GM21447 (cell line): ENCODE measurements around the gene STK10.

Source experiments
- ATAC-seq: cut with Tn5 transposase; IDR thresholded peaks from one replicate; pipeline ENCODE4 v1.9.1; 2021; ENCODE audit not compliant: unreplicated experiment

The STK10 gene

DNA sequence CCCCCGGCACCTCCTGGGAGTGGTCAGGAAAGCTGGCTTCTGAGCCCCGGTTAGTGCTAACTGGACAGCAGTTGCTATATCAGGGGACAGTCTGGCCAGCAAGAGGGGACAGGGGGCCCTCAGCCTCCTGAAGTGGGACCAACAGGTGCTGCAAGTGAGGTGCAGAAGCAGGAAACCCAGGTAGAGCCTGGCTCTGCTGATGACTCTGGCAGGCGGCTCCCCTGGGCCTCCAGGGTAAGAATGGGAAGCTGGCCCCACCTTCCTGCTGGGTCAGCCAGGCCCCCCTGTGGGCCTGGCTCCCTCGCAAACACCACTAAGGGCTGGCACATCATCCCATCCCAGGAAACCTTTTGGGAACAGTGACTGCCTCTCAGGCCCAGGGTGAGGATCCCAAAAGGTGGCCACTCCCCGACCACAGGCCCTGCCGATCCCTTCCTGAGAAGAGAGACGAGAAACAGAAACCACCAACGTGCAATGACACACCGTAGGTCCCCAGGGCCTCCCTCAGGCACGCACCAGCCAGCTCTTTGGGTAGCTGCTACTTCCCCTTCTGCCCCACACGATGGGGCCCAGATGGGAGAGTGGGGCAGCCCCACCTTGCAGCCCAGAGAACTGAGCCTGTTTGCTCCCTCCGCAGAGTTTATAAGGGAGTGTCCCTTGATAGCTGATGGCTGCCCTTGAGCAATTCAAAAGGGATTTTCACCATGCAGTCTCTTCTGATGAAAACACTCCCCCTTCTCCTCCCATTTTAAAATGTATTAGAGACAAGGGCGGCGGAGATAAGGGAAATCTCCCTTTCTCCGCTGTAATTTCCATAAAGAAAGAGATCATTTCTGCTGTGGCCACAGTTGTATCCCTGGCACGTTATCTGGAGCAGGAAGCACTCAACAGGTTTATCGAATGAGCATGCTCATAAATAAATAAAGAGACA is 76.8 kb downstream of the STK10 start:
- ATAC-seq: peak; percentile 75

DNA sequence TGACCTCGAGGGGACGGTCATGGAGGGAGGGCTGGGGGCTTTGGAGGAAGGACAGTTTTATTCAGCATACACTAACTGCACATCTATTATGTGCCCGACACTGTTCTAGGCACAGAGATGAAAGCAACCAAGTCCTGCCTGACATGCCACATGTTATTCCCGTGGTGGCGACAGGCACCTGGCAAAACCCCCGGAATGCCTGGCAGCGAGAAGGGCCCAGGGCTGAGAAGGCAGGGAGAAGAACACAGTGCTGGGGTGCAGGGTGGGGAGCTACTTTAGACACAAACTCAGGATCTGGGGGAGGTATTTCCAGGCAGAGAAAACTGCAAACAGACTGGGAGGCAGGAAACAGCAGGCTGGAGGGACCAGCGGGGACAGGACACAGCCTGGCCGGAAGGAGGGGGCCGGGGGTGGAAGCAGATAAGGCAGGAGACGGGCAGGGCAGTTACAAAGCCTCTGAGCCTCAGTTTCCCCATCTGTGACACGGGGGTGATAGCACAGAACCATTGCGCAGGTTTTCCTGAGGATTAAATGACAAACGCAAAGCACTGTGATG is 77.7 kb downstream of the STK10 start:
- no peak for ATAC-seq

DNA sequence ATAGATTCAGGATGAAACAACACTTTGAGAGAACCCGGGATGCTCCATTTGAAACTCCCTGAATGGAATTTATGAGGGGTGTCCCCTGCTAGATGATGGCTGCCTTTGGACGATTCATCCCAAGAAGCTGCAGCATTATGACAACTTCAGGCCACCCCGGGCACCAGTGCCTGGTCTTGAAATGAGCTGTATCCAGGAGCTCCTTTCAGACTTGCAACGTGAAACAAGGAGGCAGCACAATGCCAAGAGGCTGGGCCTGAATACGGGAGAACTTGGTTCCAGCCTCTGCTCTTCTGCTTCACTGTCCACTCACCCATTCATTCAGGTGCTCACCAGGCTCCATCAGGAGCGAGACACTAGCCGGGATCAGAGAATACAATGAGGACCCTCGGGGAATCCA is 78.3 kb downstream of the STK10 start:
- no peak for ATAC-seq

DNA sequence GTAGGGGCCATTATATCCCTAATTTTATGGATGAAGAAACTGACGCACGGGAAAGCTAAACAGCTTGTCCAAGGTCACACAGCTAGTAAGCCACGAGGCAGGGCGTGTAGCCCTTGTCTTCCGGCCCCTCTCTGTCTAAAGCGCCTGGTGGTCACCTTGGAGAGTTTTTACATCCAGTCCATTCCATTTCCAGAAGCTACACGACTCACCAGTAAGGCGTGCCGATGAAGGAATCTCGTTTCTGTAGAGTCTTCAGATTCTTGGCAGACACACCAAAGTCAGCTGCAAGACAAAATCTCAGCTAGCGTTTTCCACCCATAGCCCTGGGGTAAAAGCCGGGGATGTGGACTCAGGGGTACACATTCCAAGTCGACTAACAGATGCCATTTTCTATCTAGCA is 80.5 kb downstream of the STK10 start:
- no peak for ATAC-seq

DNA sequence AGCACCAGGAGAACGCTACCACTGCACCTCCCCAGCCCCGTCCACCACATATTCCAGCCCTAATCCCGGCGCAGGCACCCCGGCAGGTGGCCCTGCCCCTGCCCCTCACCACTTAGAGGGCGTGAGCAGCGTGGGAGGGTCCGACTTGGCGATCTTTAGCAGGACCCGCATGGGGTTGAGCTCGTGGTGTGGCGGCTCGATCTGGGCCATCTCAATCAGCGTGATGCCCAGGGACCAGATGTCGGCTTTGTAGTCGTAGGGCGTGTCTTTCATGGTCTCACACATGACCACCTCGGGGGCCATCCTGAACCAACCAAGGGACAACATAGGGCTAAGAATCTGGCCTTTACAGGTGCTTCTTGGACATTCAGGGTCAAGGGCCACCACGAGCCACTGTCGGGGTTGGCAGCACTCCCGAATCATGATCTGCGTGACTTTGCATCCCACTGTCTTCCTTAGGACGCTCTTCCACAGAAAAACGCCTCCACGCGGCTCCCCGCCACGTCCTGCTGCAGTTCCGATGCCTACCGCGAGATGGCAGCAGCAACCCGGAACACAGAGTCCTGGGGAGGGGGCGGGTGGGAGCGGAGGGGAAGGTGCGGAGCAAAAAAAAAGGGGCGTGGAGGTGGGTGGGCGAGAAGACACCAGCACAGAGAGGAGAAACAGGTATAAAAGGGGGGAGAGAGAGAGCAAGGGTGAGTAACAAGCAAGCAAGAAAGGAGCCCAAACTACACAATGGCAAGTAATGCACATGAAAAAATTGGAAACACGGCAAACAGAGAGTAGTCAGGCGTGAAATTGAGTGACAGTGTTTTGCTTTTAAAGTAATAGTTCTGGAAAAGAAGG is 81.3 kb downstream of the STK10 start:
- no peak for ATAC-seq

DNA sequence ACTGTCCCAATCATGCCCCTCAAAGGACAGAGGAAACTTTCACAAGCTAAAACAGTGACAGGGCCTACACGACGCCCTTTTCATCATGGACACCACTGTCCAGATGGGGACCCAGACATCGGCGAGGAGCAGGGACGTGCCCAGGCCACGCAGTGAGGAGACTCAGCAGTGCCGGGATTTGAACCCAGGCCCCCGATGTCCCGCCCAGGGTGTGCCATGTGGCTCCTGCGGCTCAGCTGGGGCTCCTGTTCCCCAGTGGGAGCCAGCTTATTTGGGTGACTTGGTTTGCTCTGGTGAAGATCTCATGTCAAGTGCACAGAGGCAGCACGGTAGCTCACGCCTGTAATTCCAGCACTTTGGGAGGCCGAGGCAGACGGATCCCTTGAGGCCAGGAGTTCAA is 82.2 kb downstream of the STK10 start:
- ATAC-seq: no peak

DNA sequence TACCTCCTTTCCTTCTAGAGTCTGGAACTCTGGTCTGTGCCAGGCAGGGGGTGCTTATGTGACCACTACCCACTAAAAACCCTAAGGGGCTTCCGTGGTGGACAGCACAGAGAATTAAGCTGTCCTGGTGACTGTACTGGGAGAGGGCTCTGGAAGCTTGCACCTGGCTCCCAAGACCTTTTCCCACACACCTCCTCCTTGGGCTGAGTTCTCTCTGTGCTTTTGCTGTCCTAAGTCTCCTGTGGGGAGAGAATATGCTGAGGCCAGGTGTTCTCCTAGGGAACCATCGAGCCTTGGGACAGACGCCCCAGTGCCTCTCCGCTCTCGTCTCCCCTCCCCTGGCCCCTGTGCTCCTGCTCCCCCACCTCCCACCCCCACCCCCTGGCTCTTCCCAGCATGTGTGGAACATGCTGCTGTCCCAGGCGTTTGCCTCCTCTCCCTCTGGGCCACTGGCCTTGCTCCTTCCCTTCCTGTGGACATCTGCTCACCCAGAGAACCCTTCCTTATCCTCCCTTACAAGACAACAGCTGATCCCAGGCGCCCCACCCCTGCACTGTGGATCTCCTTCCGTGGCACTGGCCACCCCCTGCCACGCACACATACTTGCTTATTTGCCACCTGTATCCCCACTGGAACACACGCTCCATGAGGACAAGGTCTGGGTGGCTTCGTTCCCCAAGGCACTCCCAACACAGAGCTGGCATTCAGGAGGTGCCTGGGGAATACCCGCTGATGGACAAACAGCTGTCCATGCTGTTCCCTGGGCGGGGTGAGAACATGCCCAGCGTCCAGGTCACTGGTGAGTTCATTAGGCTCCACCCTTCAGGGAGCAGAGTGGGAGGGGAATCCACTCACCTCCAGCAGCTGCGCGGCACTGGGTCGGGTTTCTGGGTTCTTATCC is 83.0 kb downstream of the STK10 start:
- no peak for ATAC-seq

DNA sequence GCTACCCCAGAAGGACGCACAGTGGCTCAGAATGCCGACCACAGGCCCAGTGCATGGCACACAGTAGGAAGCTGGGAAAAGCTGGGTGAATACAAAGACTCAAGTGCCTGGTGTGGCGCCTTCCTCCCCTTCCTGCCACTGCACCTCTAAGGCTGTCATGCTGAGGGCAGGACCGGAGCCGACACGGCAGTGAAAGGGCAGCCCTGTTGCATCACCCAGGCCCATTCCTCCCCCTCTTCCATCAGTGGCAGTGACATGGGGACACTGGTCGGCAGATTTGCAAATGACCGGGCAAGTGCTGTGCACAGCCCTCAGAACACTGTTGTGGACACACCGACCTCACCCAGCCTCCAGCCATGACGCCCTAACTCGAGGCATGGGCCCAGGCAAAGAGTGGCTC is 84.0 kb downstream of the STK10 start:
- no peak for ATAC-seq

DNA sequence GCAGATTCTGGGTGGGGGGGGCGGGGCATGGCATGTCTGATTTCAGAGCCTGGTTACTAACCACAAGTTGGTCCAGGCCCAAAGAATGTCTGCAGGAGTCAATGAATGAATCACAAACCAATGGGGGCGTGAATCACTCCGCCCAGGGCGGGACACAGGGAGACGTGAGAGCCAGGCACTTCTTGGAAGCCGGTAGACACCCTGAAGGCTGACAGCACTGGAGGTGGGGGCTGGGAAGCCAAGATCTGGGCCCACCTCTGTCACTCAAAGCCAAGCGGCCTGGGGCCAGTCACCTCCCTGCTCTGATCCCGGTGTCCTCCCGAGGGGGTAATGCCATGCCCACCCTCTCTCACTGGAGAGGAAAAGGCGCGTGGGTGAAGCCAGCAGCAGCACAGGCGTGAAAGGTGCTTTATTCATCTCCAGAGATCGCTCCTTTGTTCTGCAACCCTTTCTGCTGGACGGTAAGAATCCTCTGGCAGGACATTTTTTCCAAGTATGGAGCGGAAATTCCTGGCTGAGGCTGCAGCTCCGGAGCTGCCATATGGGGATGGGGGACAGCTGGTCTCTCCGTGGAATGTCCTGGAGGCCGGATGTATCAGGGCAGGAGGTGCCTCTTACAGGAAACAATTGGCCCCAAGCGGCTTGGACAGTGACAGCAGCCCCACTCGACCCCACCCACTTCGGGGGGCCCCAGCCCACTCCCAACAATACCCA is 85.0 kb downstream of the STK10 start:
- ATAC-seq: no peak

DNA sequence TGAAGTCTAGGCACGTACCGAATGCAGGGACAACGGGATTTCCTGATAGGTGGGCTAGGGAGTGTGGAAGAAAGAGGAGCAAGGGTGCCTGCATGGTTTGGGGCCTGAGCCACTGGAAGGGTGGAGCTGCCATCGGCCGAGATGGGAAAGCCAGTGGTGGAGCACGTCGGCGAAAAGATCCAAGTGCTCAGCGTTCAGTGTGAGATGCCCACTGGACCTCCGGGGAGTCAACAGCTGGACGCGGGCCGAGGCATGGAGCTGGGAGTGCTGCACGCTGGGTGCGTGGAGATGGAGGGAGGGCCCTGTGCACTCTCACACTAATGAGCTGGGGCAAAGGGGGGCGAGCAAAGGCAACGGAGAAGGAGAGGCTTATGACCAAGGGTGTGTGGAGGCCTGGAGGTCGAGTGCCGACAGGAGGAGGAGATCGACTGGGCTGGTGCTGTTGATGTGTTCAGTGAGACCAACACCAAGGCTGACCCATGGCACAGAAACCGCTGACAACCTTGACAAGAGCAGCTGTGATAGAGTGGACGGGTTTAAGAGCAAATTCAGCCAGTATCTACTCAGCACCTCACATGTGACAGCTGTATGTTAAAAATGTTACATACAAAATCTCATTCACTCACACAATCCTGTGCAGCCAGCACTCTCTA is 85.7 kb downstream of the STK10 start:
- no peak for ATAC-seq

DNA sequence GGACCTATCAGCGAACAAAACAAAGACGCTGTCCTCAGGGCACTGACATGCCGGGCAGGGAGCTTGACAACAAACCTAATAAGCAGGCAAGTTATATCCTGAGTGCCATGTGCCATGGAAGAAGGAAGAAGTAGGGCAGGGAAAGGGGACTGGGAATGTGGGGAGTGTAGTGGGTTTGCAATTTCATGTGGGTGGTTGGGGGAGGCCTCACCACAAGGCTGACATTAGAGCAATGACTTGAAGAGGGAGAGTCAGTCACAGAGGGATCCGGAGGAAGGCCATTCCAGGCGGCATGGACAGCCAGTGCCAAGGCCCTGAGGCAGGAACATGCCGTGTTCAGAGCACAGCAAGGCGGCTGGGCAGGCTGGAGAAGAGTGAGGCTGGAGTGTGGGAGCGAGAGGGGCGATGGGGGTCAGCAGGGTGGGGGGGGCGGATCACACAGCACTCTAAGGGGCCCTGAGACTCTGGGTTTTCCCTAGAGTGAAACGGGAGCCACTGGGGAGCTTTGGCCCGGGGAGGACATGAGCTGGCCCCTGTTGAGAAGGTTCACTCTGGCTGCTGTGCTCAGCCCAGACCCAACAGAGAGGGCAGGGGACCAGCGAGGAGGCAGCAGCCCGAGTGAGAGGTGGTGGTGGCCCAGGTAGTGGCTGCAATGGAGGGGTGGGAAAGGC is 86.3 kb downstream of the STK10 start:
- no peak for ATAC-seq

DNA sequence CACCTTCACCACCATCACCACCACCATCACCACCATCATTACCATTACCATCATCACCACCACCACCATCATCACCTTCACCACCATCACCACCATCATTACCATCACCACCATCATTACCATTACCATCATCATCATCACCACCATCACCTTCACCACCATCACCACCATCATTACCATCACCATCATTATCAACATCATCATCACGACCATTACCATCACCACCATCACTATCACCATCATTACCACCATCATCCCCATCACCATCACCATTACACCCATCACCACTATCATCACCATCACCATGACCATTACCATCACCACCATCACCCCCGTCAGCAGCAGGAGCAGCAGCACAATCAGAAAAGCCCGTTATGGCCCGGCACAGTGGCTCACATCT is 89.1 kb downstream of the STK10 start:
- no peak for ATAC-seq

DNA sequence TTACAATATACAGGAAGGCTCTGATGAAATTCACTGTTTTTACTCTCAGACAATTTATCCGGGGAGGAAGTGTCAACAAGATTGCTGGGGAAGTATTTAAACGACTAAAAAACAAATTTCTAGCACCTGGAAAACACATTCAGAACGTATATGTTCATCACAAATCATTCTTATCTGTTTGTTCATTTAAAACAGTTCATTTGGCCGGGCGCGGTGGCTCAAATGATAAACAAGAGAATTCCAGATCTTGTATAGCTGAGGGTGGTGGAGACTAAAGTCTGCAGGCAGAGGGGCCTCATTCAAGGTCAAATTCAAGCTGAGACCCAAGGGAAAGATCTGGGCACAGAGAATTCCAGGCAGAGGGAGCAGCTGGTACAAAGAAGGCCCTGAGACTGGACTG is 90.0 kb downstream of the STK10 start:
- ATAC-seq: no peak

DNA sequence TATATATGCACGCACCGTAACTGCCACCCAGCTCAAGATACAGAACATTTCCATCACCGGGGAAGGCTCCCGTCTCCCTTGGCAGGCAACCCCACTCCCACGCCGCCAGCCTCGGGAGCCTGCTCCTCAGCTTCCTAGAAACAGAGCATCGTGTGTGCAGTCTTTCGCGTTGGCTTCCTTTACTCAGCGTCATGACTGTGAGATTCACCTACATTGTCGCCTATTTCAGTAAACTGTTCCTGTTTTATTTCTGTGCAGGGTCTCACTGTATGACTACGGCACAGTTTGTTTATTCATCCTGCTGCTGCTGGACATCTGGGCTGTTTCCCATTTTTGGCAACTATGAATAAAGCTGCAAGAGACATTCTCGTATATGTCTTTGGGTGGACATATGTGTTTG is 90.7 kb downstream of the STK10 start:
- ATAC-seq: no peak

DNA sequence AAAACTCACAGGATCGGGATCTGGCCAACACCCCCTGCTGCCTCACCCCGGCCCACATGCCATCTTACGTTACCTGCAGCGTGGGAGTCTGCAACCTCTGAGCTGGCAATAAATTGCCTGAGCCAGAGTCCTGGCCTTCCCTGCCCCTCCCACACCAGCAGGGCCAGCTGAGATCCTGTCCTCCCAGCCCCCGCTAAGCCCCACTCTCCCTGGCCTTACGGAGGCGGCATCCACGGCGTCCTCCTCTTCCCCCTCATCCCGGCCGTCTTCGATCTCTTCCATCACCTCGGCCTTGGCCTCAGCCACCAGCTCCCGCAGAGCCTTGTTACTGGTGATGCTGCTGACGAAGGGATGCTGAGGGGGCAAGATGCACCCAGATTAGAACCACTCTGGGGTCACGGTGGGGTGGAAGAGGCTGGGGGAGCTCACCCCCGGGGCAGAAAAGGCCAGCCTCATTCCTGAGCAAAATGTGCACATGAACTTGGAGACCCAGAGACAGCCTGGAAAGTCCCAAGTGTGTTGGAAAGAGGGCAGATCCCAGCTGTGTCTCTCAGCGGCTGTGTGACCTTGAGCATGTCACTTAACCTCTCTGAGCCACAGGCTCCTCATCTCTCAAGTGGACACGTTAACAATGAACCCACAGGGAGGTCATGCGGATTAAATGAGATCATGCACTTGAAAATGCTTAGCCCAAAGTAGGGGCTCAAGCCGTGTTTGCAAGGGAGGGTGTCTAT is 91.7 kb downstream of the STK10 start:
- ATAC-seq: no peak

DNA sequence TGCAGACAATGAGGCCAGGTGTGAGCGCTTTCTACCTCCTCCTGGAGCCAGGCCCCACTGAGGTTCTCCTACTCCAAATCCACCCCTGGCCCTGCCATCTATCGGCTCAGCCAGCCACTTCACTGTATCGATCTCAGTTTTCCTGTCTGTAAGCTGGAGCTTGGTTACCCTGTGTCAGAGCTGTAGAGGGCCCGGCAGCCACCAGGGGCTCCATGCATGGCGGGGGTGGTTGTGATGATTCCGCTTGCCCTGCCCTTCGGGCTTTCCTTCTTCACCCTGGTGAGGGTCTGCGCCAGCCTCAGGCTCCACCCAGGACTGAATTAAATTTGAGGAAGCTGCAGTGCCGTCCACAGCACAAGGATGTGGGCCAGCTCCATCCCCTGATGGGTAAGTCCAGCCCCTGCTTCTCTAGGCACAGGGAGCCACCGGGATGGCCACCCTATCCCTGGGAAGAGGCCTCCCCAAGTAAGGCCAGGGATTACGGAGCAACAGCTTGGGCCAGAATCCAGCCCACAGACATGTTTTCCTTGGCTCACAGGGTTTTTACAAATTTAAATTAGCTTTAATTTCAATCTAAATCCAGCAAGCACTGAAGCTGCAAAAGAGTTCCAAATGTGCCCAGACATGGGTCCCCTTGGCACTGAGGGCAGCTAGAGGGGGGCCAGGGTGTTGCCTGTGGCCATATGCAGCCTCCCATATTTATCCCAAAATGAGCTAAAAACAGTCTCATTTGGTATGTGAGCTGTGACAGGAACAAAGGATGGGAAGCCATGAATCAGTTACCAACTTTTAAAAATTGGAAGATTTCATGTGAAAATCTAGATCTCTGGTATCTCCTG is 92.4 kb downstream of the STK10 start:
- no peak for ATAC-seq

DNA sequence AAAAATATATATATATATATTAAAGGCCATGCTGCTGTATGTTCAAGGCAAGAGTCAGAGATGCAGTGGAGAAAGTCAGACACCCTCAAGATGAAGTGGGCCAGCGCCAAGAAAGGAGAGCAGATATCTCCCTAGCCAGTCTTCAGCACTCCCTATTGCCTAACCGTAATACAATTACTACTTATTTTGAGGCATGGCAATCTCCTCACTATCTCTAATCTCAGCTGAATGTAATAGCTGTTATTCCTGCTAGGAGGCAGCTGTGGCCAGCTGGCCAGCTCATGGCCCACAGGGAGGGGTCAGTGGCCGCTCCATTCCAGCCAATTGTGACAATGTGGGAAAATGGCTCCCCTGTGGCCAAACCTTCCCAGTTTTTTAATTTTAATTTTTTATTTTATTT is 94.1 kb downstream of the STK10 start:
- ATAC-seq: no peak

DNA sequence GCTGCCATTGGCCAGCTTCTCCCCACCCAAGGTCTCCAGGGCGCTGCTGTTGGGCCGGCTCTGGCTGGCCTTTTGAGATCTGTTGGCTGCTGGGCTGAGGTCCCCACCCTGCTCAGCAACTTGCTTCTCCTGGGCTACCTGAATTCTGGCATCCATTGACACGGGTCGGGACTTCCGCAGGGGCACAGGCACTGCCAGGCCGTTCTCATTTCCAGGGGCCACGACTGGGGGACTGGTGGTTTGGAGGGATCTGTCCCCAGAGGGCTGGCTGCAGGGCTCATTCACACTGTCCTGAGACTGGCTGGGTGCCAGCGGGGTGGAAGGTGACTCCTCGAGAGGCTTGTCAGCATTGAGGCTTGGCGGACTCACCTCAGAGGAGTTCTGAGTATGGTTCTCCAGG is 94.5 kb downstream of the STK10 start:
- no peak for ATAC-seq
